Measurements from ENCODE around the gene STAT5A. TPM values are rescaled to one million over a fixed set of nuclear protein-coding genes. Genes with fewer than 3 reads are reported as not detected.

STAT5A gene
- total RNA-seq, 1 experiment from 2014 or later = 6.4 TPM

DNA sequence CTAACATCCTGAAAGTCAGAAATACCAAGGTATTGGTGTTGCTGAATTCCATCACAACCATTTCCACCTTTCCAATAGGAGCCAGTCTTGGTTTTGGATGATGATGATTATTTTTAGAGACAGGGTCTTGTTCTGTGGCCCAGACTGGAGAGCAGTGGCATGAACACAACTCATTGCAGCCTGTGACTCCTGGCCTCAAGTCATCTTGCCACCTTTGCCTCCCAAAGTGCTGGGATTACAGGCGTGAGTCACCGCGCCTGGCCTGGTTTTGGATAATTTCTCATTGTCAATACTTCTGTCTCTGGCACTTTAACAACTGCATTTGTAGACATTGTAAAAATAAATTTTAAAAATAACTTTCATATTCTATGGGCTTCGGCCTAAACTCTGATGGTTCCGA, 34.7 kb upstream of the STAT5A start:
- Histone ChIP-seq H3K4ac (ENCODE audit: low read depth, low read length) (no peak overlapping the region), H3K4me2 (ENCODE audit: insufficient read depth, insufficient read length, low read length) (no peak overlapping the region), H3K23me2 (ENCODE audit: insufficient read length, low read depth, low read length, poor library complexity, severe bottlenecking) (no peaks in the 10 kb centered on the region), H3K56ac (ENCODE audit: insufficient read length, low read depth, low read length) (no peak overlapping the region), H2AK5ac (ENCODE audit: insufficient read length, low read length) (no peak overlapping the region), H3K9me3 (ENCODE audit: control insufficient read depth, low read depth, low read length) (no peaks in the 10 kb centered on the region), H3K18ac (ENCODE audit: insufficient read length, low read depth, low read length) (no peak overlapping the region), H3K14ac (ENCODE audit: insufficient read depth, low read length) (no peak overlapping the region), H3K27me3 (ENCODE audit: insufficient read depth, low read length) (no peaks in the 10 kb centered on the region), H2AFZ (ENCODE audit: low read length) (no peak overlapping the region), H3T11ph (ENCODE audit: low read length) (no peak overlapping the region), H3K79me2 (ENCODE audit: insufficient read depth, low read length) (peaks cover 3% of the 10 kb centered on the region; the same call in 1 of the 2 replicates), H4K91ac (ENCODE audit: insufficient read length, low read depth, low read length) (no peak overlapping the region), H4K8ac (replicated peaks; ENCODE audit: insufficient read length, low read depth, low read length) (no peak overlapping the region), H4K20me1 (ENCODE audit: control insufficient read depth, insufficient read depth, insufficient read length) (no peaks in the 10 kb centered on the region), H2BK12ac (ENCODE audit: insufficient read length, low read depth, low read length) (no peak overlapping the region), H3K23ac (ENCODE audit: insufficient read length, low read depth, low read length) (no peak overlapping the region), H4K5ac (ENCODE audit: insufficient read length, low read depth, low read length) (no peak overlapping the region), H2BK5ac (ENCODE audit: insufficient read length, low read length) (no peak overlapping the region), H2BK15ac (ENCODE audit: low read depth, low read length) (no peak overlapping the region), H2BK20ac (ENCODE audit: low read depth, low read length, poor library complexity, severe bottlenecking) (no peak overlapping the region), H3K27ac (ENCODE audit: insufficient read length, low read depth, low read length) (no peak overlapping the region), H3K4me1 (ENCODE audit: insufficient read depth, low read length) (no peaks in the 10 kb centered on the region), H3K9ac (ENCODE audit: extremely low read depth, insufficient read length, low read length) (no peak overlapping the region), H2BK120ac (ENCODE audit: low read depth, low read length, poor library complexity, severe bottlenecking) (no peak overlapping the region), H3K79me1 (ENCODE audit: insufficient read depth, low read depth, low read length, poor library complexity, severe bottlenecking) (no peaks in the 10 kb centered on the region)
- no peaks in the 10 kb centered on the region for H3K36me3 Mint-ChIP-seq (ENCODE audit: insufficient read depth in 1 of 3, low read depth in 3 of 3)
- no peaks in the 10 kb centered on the region for H3K9me3 Mint-ChIP-seq
- no peak for DNase-seq
- TF ChIP-seq, protein P1, sequence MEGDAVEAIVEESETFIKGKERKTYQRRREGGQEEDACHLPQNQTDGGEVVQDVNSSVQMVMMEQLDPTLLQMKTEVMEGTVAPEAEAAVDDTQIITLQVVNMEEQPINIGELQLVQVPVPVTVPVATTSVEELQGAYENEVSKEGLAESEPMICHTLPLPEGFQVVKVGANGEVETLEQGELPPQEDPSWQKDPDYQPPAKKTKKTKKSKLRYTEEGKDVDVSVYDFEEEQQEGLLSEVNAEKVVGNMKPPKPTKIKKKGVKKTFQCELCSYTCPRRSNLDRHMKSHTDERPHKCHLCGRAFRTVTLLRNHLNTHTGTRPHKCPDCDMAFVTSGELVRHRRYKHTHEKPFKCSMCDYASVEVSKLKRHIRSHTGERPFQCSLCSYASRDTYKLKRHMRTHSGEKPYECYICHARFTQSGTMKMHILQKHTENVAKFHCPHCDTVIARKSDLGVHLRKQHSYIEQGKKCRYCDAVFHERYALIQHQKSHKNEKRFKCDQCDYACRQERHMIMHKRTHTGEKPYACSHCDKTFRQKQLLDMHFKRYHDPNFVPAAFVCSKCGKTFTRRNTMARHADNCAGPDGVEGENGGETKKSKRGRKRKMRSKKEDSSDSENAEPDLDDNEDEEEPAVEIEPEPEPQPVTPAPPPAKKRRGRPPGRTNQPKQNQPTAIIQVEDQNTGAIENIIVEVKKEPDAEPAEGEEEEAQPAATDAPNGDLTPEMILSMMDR (conservative IDR thresholded peaks at IDR 0.05) = no peak
- no CpG with 5 or more reads among the region's 5 CpGs for WGBS (ENCODE audit: extremely low coverage, insufficient read length, low lambda C conversion rate)
- peaks cover 22 to 26% of the 10 kb centered on the region in 2 experiments for H3K4me1 Mint-ChIP-seq
- no peaks in the 10 kb centered on the region for H3K27me3 Mint-ChIP-seq (ENCODE audit: low read depth)
- H3K4me3 Mint-ChIP-seq = no peak overlapping the region
- no peak overlapping the region; a peak in 1 of 7 replicates for H3K27ac Mint-ChIP-seq
